BLaER1 treated with 17β-estradiol and CSF1 and Interleukin-3, amounts not matched to agents 10 nM and 100 nM (cell line): ENCODE results near the gene RIC8B.

ENCODE experiments used
- H3K27ac ChIP-seq, 11 experiments: shearing (Covaris generic); formaldehyde crosslinking; 2 replicates each; pipeline ENCODE4 v1.8.1; 2022
- H3K27me3 ChIP-seq, 11 experiments: shearing (Covaris generic); formaldehyde crosslinking; 2 replicates each; pipeline ENCODE4 v1.8.1; 2022
- H3K36me3 ChIP-seq, 11 experiments: shearing (Covaris generic); formaldehyde crosslinking; 2 replicates each; pipeline ENCODE4 v1.8.1; 2022
- H3K4me1 ChIP-seq, 10 experiments: shearing (Covaris generic); formaldehyde crosslinking; 2 replicates each; pipeline ENCODE4 v1.8.1; 2022
- H3K4me2 ChIP-seq, 11 experiments: shearing (Covaris generic); formaldehyde crosslinking; 2 replicates each; pipeline ENCODE4 v1.8.1; 2022
- H3K4me3 ChIP-seq, 10 experiments: shearing (Covaris generic); formaldehyde crosslinking; 2 replicates each; pipeline ENCODE4 v1.8.1; 2022
- H3K9ac ChIP-seq, 11 experiments: shearing (Covaris generic); formaldehyde crosslinking; 2 replicates each; pipeline ENCODE4 v1.8.1; 2022
- H3K9me3 ChIP-seq, 11 experiments: shearing (Covaris generic); formaldehyde crosslinking; replicated peaks in 1 of 11; 2 replicates each; pipeline ENCODE4 v1.8.1; 2022
- H4K20me1 ChIP-seq, 11 experiments: shearing (Covaris generic); formaldehyde crosslinking; 2 replicates each; pipeline ENCODE4 v1.8.1; 2022
- Cebpa-rat ChIP-seq, 11 experiments: shearing (Covaris generic); IDR thresholded peaks; 2 replicates each; pipeline ENCODE4 v1.8.1; 2022

Gene RIC8B

GRCh38 chr12:106885026-106885425 is 110.5 kb downstream of the RIC8B start:
- peaks cover 71 to 93% (median 83%) of the 10 kb centered on the region in 11 experiments for H3K36me3 ChIP-seq
- H3K4me3 ChIP-seq: no peak overlapping the region
- H3K9ac ChIP-seq: no peak overlapping the region

GRCh38 chr12:106885541-106886249 is 111.2 kb downstream of the RIC8B start:
- H3K9me3 ChIP-seq: no peaks in the 10 kb centered on the region
- H3K9ac ChIP-seq: no peak overlapping the region
- no peaks in the 10 kb centered on the region for H3K4me1 ChIP-seq
- H3K4me3 ChIP-seq: no peak overlapping the region
- no peak for TF ChIP-seq Cebpa-rat (IDR thresholded peaks at IDR 0.05)
- H3K36me3 ChIP-seq: peaks cover 64 to 92% (median 80%) of the 10 kb centered on the region in 11 experiments
- peaks cover 0 to 12% (median 0%) of the 10 kb centered on the region in 11 experiments; a peak in 4 of 22 replicates for H4K20me1 ChIP-seq
- peaks cover 0 to 71% (median 0%) of the 10 kb centered on the region in 11 experiments; a peak in 5 of 22 replicates for H3K27me3 ChIP-seq
- no peak overlapping the region for H3K4me2 ChIP-seq
- no peak overlapping the region for H3K27ac ChIP-seq

More at GRCh38 chr12:106885026-106885425, 110.5 kb downstream of the RIC8B start:
- Histone ChIP-seq H4K20me1 (peaks cover 0 to 6% (median 0%) of the 10 kb centered on the region in 11 experiments; a peak in 3 of 22 replicates), H3K27ac (no peak overlapping the region), H3K9me3 (no peaks in the 10 kb centered on the region), H3K27me3 (peaks cover 0 to 64% (median 0%) of the 10 kb centered on the region in 11 experiments; a peak in 5 of 22 replicates), H3K4me2 (no peak overlapping the region), H3K4me1 (no peaks in the 10 kb centered on the region)
- TF ChIP-seq Cebpa-rat (IDR thresholded peaks at IDR 0.05): no peak

- TF ChIP-seq Cebpa-rat (IDR thresholded peaks at IDR 0.05): no peak
- Histone ChIP-seq H3K36me3 (peaks cover 52 to 79% (median 67%) of the 10 kb centered on the region in 11 experiments), H3K27ac (no peak overlapping the region), H3K9ac (no peak overlapping the region), H3K27me3 (peaks cover 0 to 83% (median 0%) of the 10 kb centered on the region in 11 experiments; a peak in 6 of 22 replicates), H3K4me3 (no peak overlapping the region), H4K20me1 (peaks cover 0 to 12% (median 0%) of the 10 kb centered on the region in 11 experiments; a peak in 4 of 22 replicates), H3K4me2 (no peak overlapping the region), H3K9me3 (no peaks in the 10 kb centered on the region), H3K4me1 (no peaks in the 10 kb centered on the region)
Measured at GRCh38 chr12:106886932-106887331, 112.5 kb downstream of the RIC8B start.

- Histone ChIP-seq H3K27ac (no peak overlapping the region), H3K36me3 (peaks cover 39 to 64% (median 52%) of the 10 kb centered on the region in 11 experiments), H3K4me2 (no peak overlapping the region), H4K20me1 (peaks cover 0 to 9% (median 0%) of the 10 kb centered on the region in 11 experiments; a peak in 5 of 22 replicates), H3K9ac (no peak overlapping the region), H3K9me3 (peaks cover 0 to 6% (median 0%) of the 10 kb centered on the region in 11 experiments; a peak in 2 of 22 replicates), H3K27me3 (peaks cover 0 to 93% (median 0%) of the 10 kb centered on the region in 11 experiments; a peak in 6 of 22 replicates), H3K4me1 (no peaks in the 10 kb centered on the region), H3K4me3 (no peak overlapping the region)
- TF ChIP-seq Cebpa-rat (IDR thresholded peaks at IDR 0.05): no peak
Measured at GRCh38 chr12:106888348-106888970, 114.0 kb downstream of the RIC8B start.

- Histone ChIP-seq H3K4me1 (no peaks in the 10 kb centered on the region), H3K9me3 (peaks cover 0 to 6% (median 0%) of the 10 kb centered on the region in 11 experiments; a peak in 2 of 22 replicates), H3K4me3 (no peak overlapping the region), H4K20me1 (peaks cover 0 to 9% (median 0%) of the 10 kb centered on the region in 11 experiments; a peak in 5 of 22 replicates), H3K4me2 (no peak overlapping the region), H3K36me3 (peaks cover 30 to 55% (median 43%) of the 10 kb centered on the region in 11 experiments), H3K27ac (no peak overlapping the region), H3K27me3 (peaks cover 0 to 95% (median 0%) of the 10 kb centered on the region in 11 experiments; a peak in 6 of 22 replicates), H3K9ac (no peak overlapping the region)
- TF ChIP-seq Cebpa-rat (IDR thresholded peaks at IDR 0.05): no peak
Measured at GRCh38 chr12:106889326-106889725, 114.8 kb downstream of the RIC8B start.

GRCh38 chr12:106889950-106890626 is 115.6 kb downstream of the RIC8B start:
- peaks cover 27 to 48% (median 38%) of the 10 kb centered on the region in 11 experiments for H3K36me3 ChIP-seq
- H3K4me3 ChIP-seq: no peak overlapping the region
- no peak overlapping the region for H3K9ac ChIP-seq
- peaks cover 0 to 9% (median 0%) of the 10 kb centered on the region in 11 experiments; a peak in 4 of 22 replicates for H4K20me1 ChIP-seq
- H3K27me3 ChIP-seq: peaks cover 0 to 93% (median 0%) of the 10 kb centered on the region in 11 experiments; a peak in 7 of 22 replicates
- no peak overlapping the region for H3K27ac ChIP-seq
- no peaks in the 10 kb centered on the region for H3K4me1 ChIP-seq
- peaks cover 0 to 6% (median 0%) of the 10 kb centered on the region in 11 experiments; a peak in 2 of 22 replicates for H3K9me3 ChIP-seq
- no peak overlapping the region for H3K4me2 ChIP-seq
- TF ChIP-seq Cebpa-rat (IDR thresholded peaks at IDR 0.05): no peak

- peaks cover 0 to 6% (median 0%) of the 10 kb centered on the region in 11 experiments; a peak in 4 of 22 replicates for H4K20me1 ChIP-seq
- H3K4me1 ChIP-seq: no peaks in the 10 kb centered on the region
- peaks cover 14 to 32% (median 24%) of the 10 kb centered on the region in 11 experiments; a peak in 17 of 22 replicates for H3K36me3 ChIP-seq
- H3K4me2 ChIP-seq: no peak overlapping the region
- H3K9me3 ChIP-seq: peaks cover 0 to 6% (median 0%) of the 10 kb centered on the region in 11 experiments; a peak in 2 of 22 replicates
- TF ChIP-seq Cebpa-rat (IDR thresholded peaks at IDR 0.05): no peak
- H3K4me3 ChIP-seq: no peak overlapping the region
- no peak overlapping the region for H3K9ac ChIP-seq
- H3K27ac ChIP-seq: no peak overlapping the region
- peaks cover 0 to 95% (median 0%) of the 10 kb centered on the region in 11 experiments; a peak in 7 of 22 replicates for H3K27me3 ChIP-seq
Measured at GRCh38 chr12:106892075-106892474, 117.6 kb downstream of the RIC8B start.

GRCh38 chr12:106893451-106893850 is 119.0 kb downstream of the RIC8B start:
- peaks cover 1 to 18% (median 11%) of the 10 kb centered on the region in 11 experiments; a peak in 12 of 22 replicates for H3K36me3 ChIP-seq
- H3K9me3 ChIP-seq: peaks cover 0 to 6% (median 0%) of the 10 kb centered on the region in 11 experiments; a peak in 2 of 22 replicates
- no peak for TF ChIP-seq Cebpa-rat (IDR thresholded peaks at IDR 0.05)
- H4K20me1 ChIP-seq: peaks cover 0 to 16% (median 0%) of the 10 kb centered on the region in 11 experiments; a peak in 3 of 22 replicates
- H3K4me1 ChIP-seq: no peaks in the 10 kb centered on the region
- no peak overlapping the region for H3K9ac ChIP-seq
- H3K27ac ChIP-seq: no peak overlapping the region
- no peak overlapping the region for H3K4me3 ChIP-seq
- H3K4me2 ChIP-seq: no peak overlapping the region
- H3K27me3 ChIP-seq: peaks cover 0 to 95% (median 0%) of the 10 kb centered on the region in 11 experiments; a peak in 8 of 22 replicates
